Measurements from ENCODE around the gene MUC4. TPM values are rescaled to one million over a fixed set of nuclear protein-coding genes. Genes with fewer than 3 reads are reported as not detected.
A peak's percentile ranks its signal among the peaks of the same experiment; 100 is the strongest.

MUC4 gene, protein sequence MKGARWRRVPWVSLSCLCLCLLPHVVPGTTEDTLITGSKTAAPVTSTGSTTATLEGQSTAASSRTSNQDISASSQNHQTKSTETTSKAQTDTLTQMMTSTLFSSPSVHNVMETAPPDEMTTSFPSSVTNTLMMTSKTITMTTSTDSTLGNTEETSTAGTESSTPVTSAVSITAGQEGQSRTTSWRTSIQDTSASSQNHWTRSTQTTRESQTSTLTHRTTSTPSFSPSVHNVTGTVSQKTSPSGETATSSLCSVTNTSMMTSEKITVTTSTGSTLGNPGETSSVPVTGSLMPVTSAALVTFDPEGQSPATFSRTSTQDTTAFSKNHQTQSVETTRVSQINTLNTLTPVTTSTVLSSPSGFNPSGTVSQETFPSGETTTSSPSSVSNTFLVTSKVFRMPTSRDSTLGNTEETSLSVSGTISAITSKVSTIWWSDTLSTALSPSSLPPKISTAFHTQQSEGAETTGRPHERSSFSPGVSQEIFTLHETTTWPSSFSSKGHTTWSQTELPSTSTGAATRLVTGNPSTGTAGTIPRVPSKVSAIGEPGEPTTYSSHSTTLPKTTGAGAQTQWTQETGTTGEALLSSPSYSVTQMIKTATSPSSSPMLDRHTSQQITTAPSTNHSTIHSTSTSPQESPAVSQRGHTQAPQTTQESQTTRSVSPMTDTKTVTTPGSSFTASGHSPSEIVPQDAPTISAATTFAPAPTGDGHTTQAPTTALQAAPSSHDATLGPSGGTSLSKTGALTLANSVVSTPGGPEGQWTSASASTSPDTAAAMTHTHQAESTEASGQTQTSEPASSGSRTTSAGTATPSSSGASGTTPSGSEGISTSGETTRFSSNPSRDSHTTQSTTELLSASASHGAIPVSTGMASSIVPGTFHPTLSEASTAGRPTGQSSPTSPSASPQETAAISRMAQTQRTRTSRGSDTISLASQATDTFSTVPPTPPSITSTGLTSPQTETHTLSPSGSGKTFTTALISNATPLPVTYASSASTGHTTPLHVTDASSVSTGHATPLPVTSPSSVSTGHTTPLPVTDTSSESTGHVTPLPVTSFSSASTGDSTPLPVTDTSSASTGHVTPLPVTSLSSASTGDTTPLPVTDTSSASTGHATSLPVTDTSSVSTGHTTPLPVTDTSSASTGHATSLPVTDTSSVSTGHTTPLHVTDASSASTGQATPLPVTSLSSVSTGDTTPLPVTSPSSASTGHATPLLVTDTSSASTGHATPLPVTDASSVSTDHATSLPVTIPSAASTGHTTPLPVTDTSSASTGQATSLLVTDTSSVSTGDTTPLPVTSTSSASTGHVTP (N-terminal part only)
- total RNA-seq (under 1 TPM; 0.06 to 0.59 (median 0.27) TPM), polyA plus RNA-seq (under 1 TPM; 0.04 to 0.05 TPM)

DNA sequence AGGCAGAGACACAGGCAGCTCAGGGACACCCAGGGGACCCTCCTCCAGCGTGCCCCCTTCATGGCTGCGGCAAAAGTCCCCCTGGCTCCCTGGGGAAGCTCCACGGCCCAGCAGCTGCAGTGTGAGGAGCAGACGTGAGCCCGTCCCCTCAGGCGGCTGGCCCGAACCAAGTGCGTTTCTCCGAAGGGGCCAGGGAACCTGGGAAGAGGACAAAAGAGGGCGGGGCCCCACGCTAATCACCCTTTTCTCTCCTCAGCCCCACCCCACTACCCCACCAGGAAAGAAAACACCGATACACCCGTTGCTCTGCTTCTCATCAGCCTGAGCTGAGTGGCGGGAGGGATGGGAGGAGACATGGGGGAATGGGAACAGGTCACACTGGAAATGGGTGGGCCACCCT is at the start of gene MUC4:
TSS of gene MUC4 (minus strand) at position 174 of the 400 bp plus-strand sequence. CDS start at position 62, 112 bp downstream.
- H3K27me3 ChIP-seq = peaks cover 0 to 4% (median 0%) of the 10 kb centered on the region in 4 donors
- no peaks in the 10 kb centered on the region for H3K36me3 ChIP-seq
- TF ChIP-seq, protein P1, sequence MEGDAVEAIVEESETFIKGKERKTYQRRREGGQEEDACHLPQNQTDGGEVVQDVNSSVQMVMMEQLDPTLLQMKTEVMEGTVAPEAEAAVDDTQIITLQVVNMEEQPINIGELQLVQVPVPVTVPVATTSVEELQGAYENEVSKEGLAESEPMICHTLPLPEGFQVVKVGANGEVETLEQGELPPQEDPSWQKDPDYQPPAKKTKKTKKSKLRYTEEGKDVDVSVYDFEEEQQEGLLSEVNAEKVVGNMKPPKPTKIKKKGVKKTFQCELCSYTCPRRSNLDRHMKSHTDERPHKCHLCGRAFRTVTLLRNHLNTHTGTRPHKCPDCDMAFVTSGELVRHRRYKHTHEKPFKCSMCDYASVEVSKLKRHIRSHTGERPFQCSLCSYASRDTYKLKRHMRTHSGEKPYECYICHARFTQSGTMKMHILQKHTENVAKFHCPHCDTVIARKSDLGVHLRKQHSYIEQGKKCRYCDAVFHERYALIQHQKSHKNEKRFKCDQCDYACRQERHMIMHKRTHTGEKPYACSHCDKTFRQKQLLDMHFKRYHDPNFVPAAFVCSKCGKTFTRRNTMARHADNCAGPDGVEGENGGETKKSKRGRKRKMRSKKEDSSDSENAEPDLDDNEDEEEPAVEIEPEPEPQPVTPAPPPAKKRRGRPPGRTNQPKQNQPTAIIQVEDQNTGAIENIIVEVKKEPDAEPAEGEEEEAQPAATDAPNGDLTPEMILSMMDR (IDR thresholded peaks at IDR 0.05) = no peak
- WGBS, 2 donors = 18 to 19% methylated on average over 12 to 14 of the region's 14 CpGs
- no peaks in the 10 kb centered on the region for H3K4me1 ChIP-seq
- intact Hi-C loops (cut with DNase I) = no loop called here
- no peak within 1 kb of the TSS for H3K4me3 ChIP-seq
- no peaks in the 10 kb centered on the region for H3K9me3 ChIP-seq
- peak in 1 of 4 donors; percentile 22 for ATAC-seq
- FAIRE-seq = no peak
- H3K27ac ChIP-seq = no peak within 1 kb of the TSS
- no peak for DNase-seq

DNA sequence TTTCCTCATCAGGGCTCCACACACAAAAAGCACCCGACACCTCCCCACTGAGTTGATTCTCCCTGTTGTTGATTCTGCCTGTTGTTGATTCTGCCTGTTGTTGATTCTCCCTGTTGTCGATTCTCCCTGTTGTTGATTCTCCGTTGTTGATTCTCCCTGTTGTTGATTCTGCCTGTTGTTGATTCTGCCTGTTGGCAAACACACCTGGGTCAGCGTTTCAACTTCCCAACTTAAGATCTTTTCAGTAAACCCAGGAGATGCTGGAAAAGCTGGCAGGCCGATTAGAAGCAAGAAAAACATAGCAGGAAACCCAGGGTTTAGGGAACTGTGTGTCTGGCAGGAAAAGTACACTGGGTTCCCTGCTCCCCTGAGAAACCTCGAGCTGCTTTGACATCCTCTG is 48.7 kb upstream of the MUC4 start:
- Histone ChIP-seq H3K4me1 (peaks cover 0 to 3% (median 0%) of the 10 kb centered on the region in 3 donors), H3K36me3 (no peaks in the 10 kb centered on the region), H3K27me3 (no peaks in the 10 kb centered on the region), H3K27ac (no peak overlapping the region), H3K9me3 (no peaks in the 10 kb centered on the region), H3K4me3 (no peak overlapping the region)
- TF ChIP-seq, protein P1 (IDR thresholded peaks at IDR 0.05) = no peak
- intact Hi-C loops (cut with DNase I) = loop anchor here in 2 of 3 donors (5.0 kb wide), 2 partner anchors 52 to 57 kb away; no protein-coding TSS in a partner anchor
- DNase-seq = no peak
- WGBS, 2 donors = 42 to 44% methylated on average over 6 of the region's 6 CpGs
- no peak for FAIRE-seq
- no peak for ATAC-seq

DNA sequence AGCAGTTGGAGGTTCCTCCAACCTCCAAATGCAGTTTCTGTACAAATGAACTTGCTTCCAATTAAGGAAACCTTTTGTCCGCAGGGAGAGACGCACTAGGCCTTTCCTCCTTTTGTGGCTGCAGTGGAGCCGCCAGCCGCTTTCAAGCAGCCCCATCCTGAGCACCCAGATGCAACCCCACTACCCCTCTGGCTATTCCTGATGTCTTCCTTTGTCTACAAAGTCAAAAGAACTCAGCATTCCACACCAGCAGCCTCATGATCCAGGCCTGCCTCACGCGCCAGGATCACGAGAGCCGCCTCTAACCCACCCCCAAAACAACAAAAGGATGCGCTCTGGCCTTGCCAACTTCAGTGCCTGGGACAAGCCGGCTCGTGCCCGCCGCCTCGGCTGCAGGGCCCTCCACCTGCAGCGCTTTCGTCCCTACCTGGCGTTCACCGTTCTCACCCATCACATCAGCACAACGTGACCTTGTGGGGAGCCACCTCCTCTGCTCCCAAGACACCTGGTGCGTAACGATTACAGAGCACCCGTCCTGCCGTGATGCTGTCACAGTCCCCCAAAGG is 48.2 kb upstream of the MUC4 start:
- Histone ChIP-seq H3K9me3 (no peaks in the 10 kb centered on the region), H3K4me3 (no peak overlapping the region), H3K27ac (no peak overlapping the region), H3K4me1 (peaks cover 0 to 3% (median 0%) of the 10 kb centered on the region in 3 donors), H3K27me3 (no peaks in the 10 kb centered on the region), H3K36me3 (no peaks in the 10 kb centered on the region)
- TF ChIP-seq, protein P1 (IDR thresholded peaks at IDR 0.05) = no peak
- peak in 1 of 6 donors; percentile 33 for DNase-seq
- intact Hi-C loops (cut with DNase I) = loop anchor here in 2 of 3 donors (5.0 kb wide), 2 partner anchors 52 to 57 kb away; no protein-coding TSS in a partner anchor
- 72 to 75% methylated on average over 23 of the region's 23 CpGs for WGBS, 2 donors
- FAIRE-seq = no peak
- no peak for ATAC-seq

DNA sequence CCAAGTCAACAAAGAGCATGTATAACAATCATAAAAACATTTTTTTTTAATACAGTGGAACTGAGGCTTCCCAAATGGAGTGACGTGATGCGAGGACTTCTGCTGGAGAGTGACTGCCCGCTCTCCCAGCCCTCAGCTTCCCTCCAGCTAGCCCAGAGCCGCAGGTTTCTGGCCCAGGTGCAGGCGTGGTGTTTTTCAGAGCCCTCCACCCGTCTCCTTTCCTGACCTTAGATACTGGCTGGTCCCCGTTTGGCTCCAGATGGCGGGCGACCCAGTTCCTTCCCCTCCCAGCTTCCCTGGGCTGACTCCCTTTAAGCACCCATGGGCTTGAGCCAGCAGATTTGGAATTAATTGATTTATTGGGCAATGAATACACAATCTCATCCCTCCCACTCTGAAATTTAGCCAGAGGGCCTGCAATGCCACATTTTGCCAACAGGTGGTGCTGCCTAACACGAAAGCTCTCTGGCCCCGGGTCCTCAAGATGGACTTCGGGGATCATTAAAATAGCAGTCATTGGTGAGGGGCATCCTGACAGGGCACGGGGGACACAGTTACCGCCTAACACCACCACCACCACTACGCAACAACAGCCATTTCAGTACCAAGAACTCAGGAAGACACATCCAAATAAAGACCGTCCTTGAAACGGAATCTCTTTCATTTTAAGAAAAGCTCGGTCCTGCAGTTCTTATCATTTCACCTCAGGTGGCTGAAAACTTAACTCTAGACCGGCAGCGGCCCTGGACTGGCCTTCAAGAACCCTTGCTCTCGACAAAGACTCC is 47.5 kb upstream of the MUC4 start:
- H3K27ac ChIP-seq = no peak overlapping the region
- no peaks in the 10 kb centered on the region for H3K9me3 ChIP-seq
- peak; percentile 60 to 71 (median 68) for ATAC-seq
- H3K27me3 ChIP-seq = no peaks in the 10 kb centered on the region
- peak in 5 of 6 donors; percentile 41 to 87 (median 75) for DNase-seq
- no peaks in the 10 kb centered on the region for H3K36me3 ChIP-seq
- intact Hi-C loops (cut with DNase I) = no loop called here
- H3K4me1 ChIP-seq = peaks cover 0 to 6% (median 0%) of the 10 kb centered on the region in 3 donors
- no peak overlapping the region for H3K4me3 ChIP-seq
- no peak for FAIRE-seq
- 5 to 6% methylated on average over 21 of the region's 21 CpGs for WGBS, 2 donors
- TF ChIP-seq, protein P1 (IDR thresholded peaks at IDR 0.05) = peak; percentile 87 to 95 (median 90)
